Suprapubic skin (tissue), 4 donors: Measurements from ENCODE around the gene LOC101059915. TPM values are rescaled to one million over a fixed set of nuclear protein-coding genes. Genes with fewer than 3 reads are reported as not detected.
"Not testable (repeated sequence)": the region's sequence is repeated elsewhere in the genome, so short reads cannot be mapped to it uniquely, and the experiment has no call there.

Experiments used
- DNase-seq, 2 donors: peaks; one replicate each; pipeline ENCODE4 v3.0.0-alpha.2; 2019; ENCODE audit warnings: low spot score in 2 of 2
- H3K27ac ChIP-seq: fragments of 200-600 bp; sonication (generic); one replicate; pipeline ENCODE4 v1.5.1; 2019
- H3K27me3 ChIP-seq: fragments of 200-600 bp; sonication (generic); one replicate; pipeline ENCODE4 v1.5.1; 2019
- H3K36me3 ChIP-seq: fragments of 200-600 bp; sonication (generic); one replicate; pipeline ENCODE4 v1.5.1; 2019
- H3K4me1 ChIP-seq: fragments of 200-600 bp; sonication (generic); one replicate; pipeline ENCODE4 v1.5.1; 2019
- H3K4me3 ChIP-seq: fragments of 200-600 bp; sonication (generic); one replicate; pipeline ENCODE4 v1.5.1; 2019; ENCODE audit warnings: mild to moderate bottlenecking
- H3K9me3 ChIP-seq: fragments of 200-600 bp; sonication (generic); one replicate; pipeline ENCODE4 v1.5.1; 2019
- WGBS: methylation state at CpG from one replicate; pipeline ENCODE4 v1.1.5; 2018; 5-methylcytosine and 5-hydroxymethylcytosine counted together
- total RNA-seq, 4 donors: library from RNA; depleted of rRNA; stranded (reverse); fragments of >200 nt; gene quantifications; one replicate each; pipeline ENCODE4 v1.1.0, GENCODE V29; 2016

LOC101059915 gene

GRCh38 chrX:71699023-71699344, 31.6 kb downstream of the LOC101059915 start:
- not testable (repeated sequence) for H3K4me1 ChIP-seq, H3K4me3 ChIP-seq
- no CpG with 5 or more reads among the region's 4 CpGs for WGBS

GRCh38 chrX:71702853-71703252, 35.5 kb downstream of the LOC101059915 start:
- not testable (repeated sequence) for H3K9me3 ChIP-seq, H3K4me3 ChIP-seq, H3K36me3 ChIP-seq, DNase-seq, H3K4me1 ChIP-seq, H3K27me3 ChIP-seq, H3K27ac ChIP-seq
- WGBS = no CpG with 5 or more reads among the region's 12 CpGs

More at GRCh38 chrX:71699023-71699344, 31.6 kb downstream of the LOC101059915 start:
- not testable (repeated sequence) for DNase-seq, H3K9me3 ChIP-seq, H3K27ac ChIP-seq, H3K36me3 ChIP-seq, H3K27me3 ChIP-seq

GRCh38 chrX:71714064-71714463, 46.7 kb downstream of the LOC101059915 start:
- WGBS = no CpG with 5 or more reads among the region's 14 CpGs
- H3K27me3 ChIP-seq, H3K36me3 ChIP-seq, H3K9me3 ChIP-seq, H3K4me1 ChIP-seq, DNase-seq, H3K27ac ChIP-seq, H3K4me3 ChIP-seq: not testable (repeated sequence)

- H3K4me1 ChIP-seq, H3K9me3 ChIP-seq: not testable (repeated sequence)
- no CpG with 5 or more reads among the region's 8 CpGs for WGBS
These were observed 48.2 kb downstream of the LOC101059915 start for GRCh38 chrX:71715551-71715950.

GRCh38 chrX:71716323-71716722, 49.0 kb downstream of the LOC101059915 start:
- not testable (repeated sequence) for H3K36me3 ChIP-seq, H3K4me1 ChIP-seq, H3K4me3 ChIP-seq, H3K27me3 ChIP-seq, H3K9me3 ChIP-seq, DNase-seq, H3K27ac ChIP-seq
- no CpG with 5 or more reads among the region's 12 CpGs for WGBS

More at GRCh38 chrX:71715551-71715950, 48.2 kb downstream of the LOC101059915 start:
- not testable (repeated sequence) for H3K27me3 ChIP-seq, H3K36me3 ChIP-seq, DNase-seq, H3K4me3 ChIP-seq, H3K27ac ChIP-seq

GRCh38 chrX:71718185-71718584, 50.8 kb downstream of the LOC101059915 start, which contains the start of gene CXorf49:
Gene CXorf49, minus strand, starts transcription at chrX:71718285. Its CDS starts 134 bp downstream, at chrX:71718151.
- H3K27me3 ChIP-seq, H3K36me3 ChIP-seq, DNase-seq, H3K9me3 ChIP-seq, H3K4me1 ChIP-seq, H3K27ac ChIP-seq, H3K4me3 ChIP-seq: not testable (repeated sequence)
- no CpG with 5 or more reads among the region's 30 CpGs for WGBS

- not testable (repeated sequence) for H3K4me1 ChIP-seq, H3K36me3 ChIP-seq, H3K27ac ChIP-seq, DNase-seq, H3K27me3 ChIP-seq, H3K9me3 ChIP-seq, H3K4me3 ChIP-seq
- WGBS = no CpG with 5 or more reads among the region's 30 CpGs
These were observed 51.8 kb downstream of the LOC101059915 start for GRCh38 chrX:71719195-71719594.

- not testable (repeated sequence) for H3K4me3 ChIP-seq, H3K36me3 ChIP-seq, DNase-seq, H3K9me3 ChIP-seq, H3K27me3 ChIP-seq, H3K4me1 ChIP-seq, H3K27ac ChIP-seq
- WGBS = no CpG with 5 or more reads among the region's 20 CpGs
These were observed 53.0 kb downstream of the LOC101059915 start for GRCh38 chrX:71720289-71720886.

Other genes starting within 250 kb of the LOC101059915 start
- gene OGT, start 134.4 kb upstream of the LOC101059915 start, total RNA-seq = 100 to 1,000 TPM; 133 to 450 (median 159) TPM
- 1 to 10 TPM in 2 of 4 donors, under 1 TPM in 2; 0.47 to 5.5 (median 0.99) TPM for gene GCNA, start 89.1 kb upstream of the LOC101059915 start, total RNA-seq
- gene CXCR3, start 49.0 kb upstream of the LOC101059915 start, total RNA-seq = under 1 TPM in 2 of 4 donors, not detected in 2; 0.29 to 0.30 TPM
- not detected for gene CXorf49, start 50.7 kb downstream of the LOC101059915 start, total RNA-seq
- gene CXorf49B, start 95.8 kb downstream of the LOC101059915 start, total RNA-seq = not detected
- 1 to 10 TPM; 2.0 to 4.7 (median 3.0) TPM for gene NHSL2, start 243.3 kb downstream of the LOC101059915 start, total RNA-seq